IMR-90 (cell line): ENCODE measurements around the gene WNT7B. TPM values are rescaled to one million over a fixed set of nuclear protein-coding genes. Genes with fewer than 3 reads are reported as not detected.
A peak's percentile ranks its signal among the peaks of the same experiment; 100 is the strongest.

Source experiments
- ATAC-seq: fragments of 200-7000 bp; cut with Tn5 transposase; 2 replicates; pipeline ENCODE4 v1.9.1; 2020; ENCODE audit warnings: low read depth, mild to moderate bottlenecking, moderate library complexity
- BruUV-seq: library from RNA; stranded (reverse); fragments of 400-500 nt; replicated peaks from 2 replicates; lab custom pipeline; 2021; lab: Mats Ljungman, UMichigan
- CTCF ChIA-PET: fragments of 300-600 bp; formaldehyde crosslinking; extraction: SDS; loops from one replicate; lab custom pipeline; 2021; ENCODE audit warnings: antibody characterized with exemption; lab: Yijun Ruan, JAX
- POLR2A ChIA-PET: fragments of 300-600 bp; sonication (Branson Sonifier 250); formaldehyde crosslinking; loops from one replicate; lab custom pipeline; 2022; ENCODE audit warnings: antibody characterized with exemption; ENCODE audit not compliant: unreplicated experiment; lab: Charles Lee
- DNase-seq: peaks from one replicate; pipeline ENCODE4 v3.0.0; 2013
- H2AFZ ChIP-seq: replicated peaks from 2 replicates; pipeline ENCODE3; 2013; ENCODE audit warnings: low read length, mild to moderate bottlenecking; ENCODE audit not compliant: poor library complexity
- H2AK5ac ChIP-seq: 2 replicates; pipeline ENCODE4 v1.6.1; 2013; ENCODE audit warnings: low read depth, low read length, inconsistent platforms
- H2AK9ac ChIP-seq: replicated peaks from 2 replicates; pipeline ENCODE3; 2013; ENCODE audit warnings: mild to moderate bottlenecking, low read depth, low read length, moderate library complexity; ENCODE audit not compliant: poor library complexity
- H2BK120ac ChIP-seq: 2 replicates; pipeline ENCODE4 v1.6.1; 2013; ENCODE audit warnings: low read depth, low read length, inconsistent platforms
- H2BK15ac ChIP-seq: 3 replicates; pipeline ENCODE4 v1.6.1; 2013; ENCODE audit warnings: low read depth, low read length, inconsistent platforms
- H2BK20ac ChIP-seq: 2 replicates; pipeline ENCODE4 v1.6.1; 2013; ENCODE audit warnings: low read depth, mild to moderate bottlenecking, inconsistent platforms, low read length, moderate library complexity
- H2BK5ac ChIP-seq: 2 replicates; pipeline ENCODE4 v1.6.1; 2013; ENCODE audit warnings: mild to moderate bottlenecking, low read depth, low read length, inconsistent platforms; ENCODE audit not compliant: poor library complexity, severe bottlenecking
- H3K14ac ChIP-seq: replicated peaks from 2 replicates; pipeline ENCODE4 v1.6.1; 2013; ENCODE audit warnings: low read depth, low read length, inconsistent platforms
- H3K18ac ChIP-seq: 2 replicates; pipeline ENCODE4 v1.6.1; 2013; ENCODE audit warnings: low read depth, low read length, control low read depth
- H3K23ac ChIP-seq: 2 replicates; pipeline ENCODE4 v1.6.1; 2013; ENCODE audit warnings: low read depth, low read length, inconsistent platforms
- H3K27ac ChIP-seq: 2 replicates; pipeline ENCODE4 v1.5.1; 2013; ENCODE audit warnings: mild to moderate bottlenecking, control low read depth, low read length; ENCODE audit not compliant: insufficient read depth
- H3K27me3 ChIP-seq: 2 replicates; pipeline ENCODE4 v1.6.1; 2013; ENCODE audit warnings: low read length; ENCODE audit not compliant: control insufficient read depth, insufficient read depth
- H3K36me3 ChIP-seq: 2 replicates; pipeline ENCODE4 v1.6.1; 2013; ENCODE audit warnings: low read length, mixed read lengths; ENCODE audit not compliant: control insufficient read depth, insufficient read depth
- H3K4ac ChIP-seq: 2 replicates; pipeline ENCODE4 v1.6.1; 2013; ENCODE audit warnings: low read depth, low read length, inconsistent platforms
- H3K4me1 ChIP-seq: 2 replicates; pipeline ENCODE4 v1.6.1; 2013; ENCODE audit warnings: low read length, mixed read lengths; ENCODE audit not compliant: control insufficient read depth, insufficient read depth
- H3K4me2 ChIP-seq: 2 replicates; pipeline ENCODE4 v1.6.1; 2013; ENCODE audit warnings: low read depth, mild to moderate bottlenecking, control low read depth, low read length, moderate library complexity
- H3K4me3 ChIP-seq: 2 replicates; pipeline ENCODE4 v1.5.1; 2013; ENCODE audit warnings: low read depth, mild to moderate bottlenecking, control low read depth, low read length, moderate library complexity; ENCODE audit not compliant: insufficient read depth
- H3K56ac ChIP-seq: 2 replicates; pipeline ENCODE4 v1.6.1; 2013; ENCODE audit warnings: low read length, inconsistent platforms; ENCODE audit not compliant: insufficient read depth; ENCODE audit errors: extremely low read depth
- H3K79me1 ChIP-seq, 2 experiments: 2 replicates each; pipeline ENCODE4 v1.6.1; 2013; ENCODE audit warnings: low read length in 2 of 2, inconsistent platforms in 1 of 2, low read depth in 1 of 2
- H3K9ac ChIP-seq: 2 replicates; pipeline ENCODE4 v1.6.1; 2013; ENCODE audit warnings: low read depth, low read length, control low read depth
- H3K9me1 ChIP-seq: 2 replicates; pipeline ENCODE4 v1.6.1; 2013; ENCODE audit warnings: low read length, inconsistent platforms; ENCODE audit not compliant: insufficient read depth
- H3K9me3 ChIP-seq: 2 replicates; pipeline ENCODE4 v1.6.1; 2013; ENCODE audit warnings: low read length; ENCODE audit not compliant: control insufficient read depth, insufficient read depth
- H4K20me1 ChIP-seq: 2 replicates; pipeline ENCODE4 v1.6.1; 2013; ENCODE audit warnings: low read length, inconsistent platforms; ENCODE audit not compliant: insufficient read depth
- H4K5ac ChIP-seq: 2 replicates; pipeline ENCODE4 v1.6.1; 2013; ENCODE audit warnings: mild to moderate bottlenecking, low read depth, low read length, control low read depth
- H4K8ac ChIP-seq, 2 experiments: 2 replicates each; pipeline ENCODE4 v1.6.1; 2013; ENCODE audit warnings: low read depth in 2 of 2, low read length in 2 of 2, control low read depth in 1 of 2, inconsistent platforms in 1 of 2
- H4K91ac ChIP-seq: 2 replicates; pipeline ENCODE4 v1.6.1; 2013; ENCODE audit warnings: low read depth, low read length, inconsistent platforms; ENCODE audit not compliant: insufficient read depth
- BHLHE40 ChIP-seq: fragments of 150-350 bp; IDR thresholded peaks from 2 replicates; pipeline ENCODE4 v1.6.1; 2016; ENCODE audit warnings: mild to moderate bottlenecking, low read depth, low read length
- CEBPB ChIP-seq: IDR thresholded peaks from 2 replicates; pipeline ENCODE4 v1.6.1; 2012; ENCODE audit warnings: low read depth, low read length, improper control_type of control experiment
- CHD1 ChIP-seq: IDR thresholded peaks from 2 replicates; pipeline ENCODE4 v1.6.1; 2012; ENCODE audit warnings: low read depth, low read length, improper control_type of control experiment
- MXI1 ChIP-seq: IDR thresholded peaks from 2 replicates; pipeline ENCODE4 v1.6.1; 2012; ENCODE audit warnings: low read depth, mild to moderate bottlenecking, low read length, moderate library complexity, borderline replicate concordance
- POLR2A ChIP-seq: IDR thresholded peaks from 2 replicates; pipeline ENCODE4 v1.6.1; 2012; ENCODE audit warnings: mild to moderate bottlenecking, low read depth, low read length
- WGBS, 2 experiments: methylation state at CpG; one replicate each; pipeline versions ENCODE4 v1.1.5 to v1.1.7; 2013; ENCODE audit warnings: missing lambda C conversion rate in 2 of 2; ENCODE audit not compliant: insufficient read length in 1 of 2; ENCODE audit errors: extremely low coverage in 2 of 2; 5-methylcytosine and 5-hydroxymethylcytosine counted together
- dilution Hi-C: fragments of 300-500 bp; cut with HindIII; formaldehyde crosslinking; loops from one replicate; pipeline ENCODE4 v1.14.3; 2018; ENCODE audit warnings: low sequenced_read_pairs; ENCODE audit not compliant: unreplicated experiment
- in situ Hi-C: fragments of 300-500 bp; cut with MboI; formaldehyde crosslinking; loops from 3 replicates; pipeline ENCODE4 v1.14.3; 2019; ENCODE audit warnings: low sequenced_read_pairs, inconsistent platforms, mixed read lengths
- intact Hi-C: fragments of 100-400 bp; cut with micrococcal nuclease; formaldehyde crosslinking; loops from 2 replicates; pipeline ENCODE4 v1.10.0; 2022
- polyA plus RNA-seq, 3 experiments: library from polyadenylated mRNA; depleted of rRNA; stranded (reverse); fragments of >200 nt; gene quantifications; 2 replicates each; pipeline ENCODE4 v1.2.3, GENCODE V29; 2012; ENCODE audit warnings: low replicate concordance in 1 of 3
- total RNA-seq: library from RNA; depleted of rRNA; stranded (reverse); fragments of >200 nt; gene quantifications from 2 replicates; pipeline ENCODE4 v1.2.3, GENCODE V29; 2012
- TF ChIP-seq, protein P1 (sequence below): fragments of 150-350 bp; IDR thresholded peaks from 2 replicates; pipeline ENCODE4 v1.6.1; 2016; ENCODE audit warnings: low read depth, mild to moderate bottlenecking, low read length, moderate library complexity, borderline replicate concordance
- TF ChIP-seq, protein P2 (sequence below): fragments of 150-350 bp; IDR thresholded peaks from 2 replicates; pipeline ENCODE4 v1.6.1; 2017; ENCODE audit warnings: mild to moderate bottlenecking, antibody characterized with exemption, low read length, low read depth

WNT7B gene
- total and polyA plus RNA-seq, 2 of the 4 experiments (the other 2 are of a cell fraction), result under 0.01 to 0.15 TPM

- dilution Hi-C loops, result no loop called here
- CTCF ChIA-PET, result no interaction called here
These were observed 84.9 kb downstream of the WNT7B start for GRCh38 chr22:45891996-45892621.

More at GRCh38 chr22:45891996-45892621, 84.9 kb downstream of the WNT7B start:
- Histone ChIP-seq H3K9ac (no peak overlapping the region), H2BK15ac (no peak overlapping the region), H4K8ac (no peak overlapping the region), H3K4ac (no peak overlapping the region), H3K9me3 (no peaks in the 10 kb centered on the region), H3K23ac (no peak overlapping the region), H2BK5ac (no peak overlapping the region), H2AK5ac (no peak overlapping the region), H3K79me1 (no peaks in the 10 kb centered on the region), H3K4me1 (peaks cover 10% of the 10 kb centered on the region), H3K56ac (no peak overlapping the region), H3K14ac (no peak overlapping the region), H3K27ac (no peak overlapping the region), H4K20me1 (no peaks in the 10 kb centered on the region), H3K4me3 (no peak overlapping the region), H3K36me3 (no peaks in the 10 kb centered on the region), H3K27me3 (peaks cover 29% of the 10 kb centered on the region), H4K91ac (no peak overlapping the region), H2BK120ac (no peak overlapping the region), H4K5ac (no peak overlapping the region), H3K18ac (no peak overlapping the region), H2AFZ (peak overlapping the region; percentile 21), H2BK20ac (no peak overlapping the region), H3K9me1 (no peaks in the 10 kb centered on the region; the same call in 1 of the 2 replicates), H3K4me2 (no peak overlapping the region), H2AK9ac (no peak overlapping the region)
- in situ Hi-C loops, result no loop called here
- BruUV-seq, result no TSS peak
- ATAC-seq (no peak), DNase-seq (no peak)
- intact Hi-C loops, result no loop called here
- no peak for TF ChIP-seq BHLHE40
- no peak for TF ChIP-seq MXI1
- TF ChIP-seq, protein P1, sequence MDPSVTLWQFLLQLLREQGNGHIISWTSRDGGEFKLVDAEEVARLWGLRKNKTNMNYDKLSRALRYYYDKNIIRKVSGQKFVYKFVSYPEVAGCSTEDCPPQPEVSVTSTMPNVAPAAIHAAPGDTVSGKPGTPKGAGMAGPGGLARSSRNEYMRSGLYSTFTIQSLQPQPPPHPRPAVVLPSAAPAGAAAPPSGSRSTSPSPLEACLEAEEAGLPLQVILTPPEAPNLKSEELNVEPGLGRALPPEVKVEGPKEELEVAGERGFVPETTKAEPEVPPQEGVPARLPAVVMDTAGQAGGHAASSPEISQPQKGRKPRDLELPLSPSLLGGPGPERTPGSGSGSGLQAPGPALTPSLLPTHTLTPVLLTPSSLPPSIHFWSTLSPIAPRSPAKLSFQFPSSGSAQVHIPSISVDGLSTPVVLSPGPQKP, result no peak
- no peak for TF ChIP-seq POLR2A
- TF ChIP-seq CHD1, result no peak
- TF ChIP-seq, protein P2, sequence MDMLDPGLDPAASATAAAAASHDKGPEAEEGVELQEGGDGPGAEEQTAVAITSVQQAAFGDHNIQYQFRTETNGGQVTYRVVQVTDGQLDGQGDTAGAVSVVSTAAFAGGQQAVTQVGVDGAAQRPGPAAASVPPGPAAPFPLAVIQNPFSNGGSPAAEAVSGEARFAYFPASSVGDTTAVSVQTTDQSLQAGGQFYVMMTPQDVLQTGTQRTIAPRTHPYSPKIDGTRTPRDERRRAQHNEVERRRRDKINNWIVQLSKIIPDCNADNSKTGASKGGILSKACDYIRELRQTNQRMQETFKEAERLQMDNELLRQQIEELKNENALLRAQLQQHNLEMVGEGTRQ, result no peak
- no peak for TF ChIP-seq CEBPB
- POLR2A ChIA-PET, result no interaction called here
- 88% methylated on average over 11 of the region's 22 CpGs; no CpG with 5 or more reads in 1 of the 2 experiments for WGBS, 2 experiments
